Natural killer cell (primary cell): ENCODE data around the gene HIC1. TPM values are rescaled to one million over a fixed set of nuclear protein-coding genes. Genes with fewer than 3 reads are reported as not detected.

Source experiments
- ATAC-seq, 3 donors: fragments of 150-1000 bp in 2 of 3; fragments of 200-7000 bp in 1 of 3; cut with Tn5 transposase; 1 replicate in 1 of 3; 2 replicates in 2 of 3; pipeline ENCODE4 v1.10.0; 2021; ENCODE audit warnings: mild to moderate bottlenecking in 2 of 3, moderate library complexity in 2 of 3
- DNase-seq, 2 donors: peaks; one replicate each; pipeline versions ENCODE4 v3.0.0 to v3.0.0-alpha.2; 2013 to 2021; ENCODE audit warnings: mixed read lengths in 1 of 2
- H3K27ac ChIP-seq: one replicate; pipeline ENCODE4 v1.5.1; 2013; ENCODE audit warnings: mild to moderate bottlenecking, low read length
- H3K27me3 ChIP-seq: one replicate; pipeline ENCODE4 v1.6.1; 2013; ENCODE audit warnings: low read length; ENCODE audit not compliant: control insufficient read depth, insufficient read depth
- H3K36me3 ChIP-seq: one replicate; pipeline ENCODE4 v1.6.1; 2013; ENCODE audit warnings: low read length; ENCODE audit not compliant: control insufficient read depth, insufficient read depth
- H3K4me1 ChIP-seq: one replicate; pipeline ENCODE4 v1.6.1; 2013; ENCODE audit warnings: low read length; ENCODE audit not compliant: control insufficient read depth, insufficient read depth
- H3K4me3 ChIP-seq: one replicate; pipeline ENCODE4 v1.5.1; 2013; ENCODE audit warnings: low read length
- H3K9me3 ChIP-seq: one replicate; pipeline ENCODE4 v1.6.1; 2013; ENCODE audit warnings: low read length; ENCODE audit not compliant: control insufficient read depth, insufficient read depth
- H3K27ac Mint-ChIP-seq, 2 donors: one replicate each; pipeline ENCODE4 v1.8.0; 2022; ENCODE audit warnings: mild to moderate bottlenecking in 2 of 2, mixed read lengths in 2 of 2, moderate library complexity in 1 of 2
- H3K27me3 Mint-ChIP-seq, 2 donors: one replicate each; pipeline ENCODE4 v1.8.0; 2022; ENCODE audit warnings: low read depth in 2 of 2, mixed read lengths in 2 of 2
- H3K36me3 Mint-ChIP-seq: one replicate; pipeline ENCODE4 v1.8.0; 2022; ENCODE audit warnings: mixed read lengths
- H3K4me1 Mint-ChIP-seq, 2 donors: one replicate each; pipeline ENCODE4 v1.8.0; 2022; ENCODE audit warnings: mixed read lengths in 2 of 2
- H3K4me3 Mint-ChIP-seq: one replicate; pipeline ENCODE4 v1.8.0; 2022; ENCODE audit warnings: mild to moderate bottlenecking, moderate library complexity, mixed read lengths
- H3K9me3 Mint-ChIP-seq, 2 donors: one replicate each; pipeline ENCODE4 v1.8.0; 2022; ENCODE audit warnings: mixed read lengths in 2 of 2
- WGBS: methylation state at CpG from one replicate; pipeline ENCODE4 v1.1.7; 2013; ENCODE audit warnings: missing lambda C conversion rate; ENCODE audit not compliant: insufficient coverage; 5-methylcytosine and 5-hydroxymethylcytosine counted together
- intact Hi-C: fragments of 100-400 bp; cut with micrococcal nuclease; formaldehyde crosslinking; loops from one replicate; pipeline ENCODE4 v1.14.2; 2022
- total RNA-seq, 4 donors: library from RNA; stranded (reverse); fragments of 120-200 nt in 1 of 4; gene quantifications; one replicate each; pipeline versions ENCODE4 v1.2.3 to v1.2.4, GENCODE V29; 2013 to 2022
- TF ChIP-seq, protein P1 (sequence below): fragments of 200-600 bp; IDR thresholded peaks from one replicate; pipeline ENCODE4 v1.8.0; 2022; ENCODE audit warnings: antibody characterized with exemption

Gene HIC1
- total RNA-seq, 3 donors from 2014 or later (not counting 1 experiment from before 2014, with no cell fraction given) = 19.2 to 26.4 (median 20.7) TPM

DNA sequence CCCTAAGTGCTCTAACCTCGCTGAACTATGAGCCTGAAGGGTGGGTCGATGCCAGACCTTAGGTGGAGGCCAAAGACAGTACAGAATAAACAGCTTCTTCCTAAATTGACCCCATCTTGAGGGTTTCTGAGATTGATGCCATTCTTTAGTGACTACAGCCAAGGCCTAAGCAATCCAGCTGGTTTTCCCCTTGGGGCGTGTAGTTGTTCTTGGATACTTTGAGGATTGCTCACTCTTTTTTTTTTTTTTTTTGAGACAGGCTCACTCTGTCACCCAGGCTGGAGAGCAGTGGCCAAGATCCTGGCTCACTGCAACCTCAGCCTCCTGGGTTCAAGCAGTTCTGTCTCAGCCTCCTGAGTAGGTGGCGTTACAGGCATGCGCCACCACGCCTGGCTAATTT is 11.1 kb upstream of the HIC1 start:
- TF ChIP-seq, protein P1, sequence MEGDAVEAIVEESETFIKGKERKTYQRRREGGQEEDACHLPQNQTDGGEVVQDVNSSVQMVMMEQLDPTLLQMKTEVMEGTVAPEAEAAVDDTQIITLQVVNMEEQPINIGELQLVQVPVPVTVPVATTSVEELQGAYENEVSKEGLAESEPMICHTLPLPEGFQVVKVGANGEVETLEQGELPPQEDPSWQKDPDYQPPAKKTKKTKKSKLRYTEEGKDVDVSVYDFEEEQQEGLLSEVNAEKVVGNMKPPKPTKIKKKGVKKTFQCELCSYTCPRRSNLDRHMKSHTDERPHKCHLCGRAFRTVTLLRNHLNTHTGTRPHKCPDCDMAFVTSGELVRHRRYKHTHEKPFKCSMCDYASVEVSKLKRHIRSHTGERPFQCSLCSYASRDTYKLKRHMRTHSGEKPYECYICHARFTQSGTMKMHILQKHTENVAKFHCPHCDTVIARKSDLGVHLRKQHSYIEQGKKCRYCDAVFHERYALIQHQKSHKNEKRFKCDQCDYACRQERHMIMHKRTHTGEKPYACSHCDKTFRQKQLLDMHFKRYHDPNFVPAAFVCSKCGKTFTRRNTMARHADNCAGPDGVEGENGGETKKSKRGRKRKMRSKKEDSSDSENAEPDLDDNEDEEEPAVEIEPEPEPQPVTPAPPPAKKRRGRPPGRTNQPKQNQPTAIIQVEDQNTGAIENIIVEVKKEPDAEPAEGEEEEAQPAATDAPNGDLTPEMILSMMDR = no peak
- Mint-ChIP-seq H3K9me3 (no peaks in the 10 kb centered on the region), H3K36me3 (no peaks in the 10 kb centered on the region), H3K27ac (peak overlapping the region; percentile 89 to 98), H3K4me1 (peaks cover 17 to 18% of the 10 kb centered on the region in 2 donors), H3K27me3 (peaks cover 0 to 4% of the 10 kb centered on the region in 2 donors), H3K4me3 (peak overlapping the region; percentile 58)
- Histone ChIP-seq H3K27me3 (no peaks in the 10 kb centered on the region), H3K27ac (no peak overlapping the region), H3K36me3 (peaks cover 12% of the 10 kb centered on the region), H3K4me3 (no peak overlapping the region), H3K9me3 (no peaks in the 10 kb centered on the region), H3K4me1 (peaks cover 24% of the 10 kb centered on the region)
- DNase-seq (no peak), ATAC-seq (no peak)
- WGBS = 96% methylated on average over 4 of the region's 6 CpGs
- intact Hi-C loops = loop anchor here (5.0 kb wide), 1 partner anchor 359 kb away; the partner anchor contains the start of gene MNT

DNA sequence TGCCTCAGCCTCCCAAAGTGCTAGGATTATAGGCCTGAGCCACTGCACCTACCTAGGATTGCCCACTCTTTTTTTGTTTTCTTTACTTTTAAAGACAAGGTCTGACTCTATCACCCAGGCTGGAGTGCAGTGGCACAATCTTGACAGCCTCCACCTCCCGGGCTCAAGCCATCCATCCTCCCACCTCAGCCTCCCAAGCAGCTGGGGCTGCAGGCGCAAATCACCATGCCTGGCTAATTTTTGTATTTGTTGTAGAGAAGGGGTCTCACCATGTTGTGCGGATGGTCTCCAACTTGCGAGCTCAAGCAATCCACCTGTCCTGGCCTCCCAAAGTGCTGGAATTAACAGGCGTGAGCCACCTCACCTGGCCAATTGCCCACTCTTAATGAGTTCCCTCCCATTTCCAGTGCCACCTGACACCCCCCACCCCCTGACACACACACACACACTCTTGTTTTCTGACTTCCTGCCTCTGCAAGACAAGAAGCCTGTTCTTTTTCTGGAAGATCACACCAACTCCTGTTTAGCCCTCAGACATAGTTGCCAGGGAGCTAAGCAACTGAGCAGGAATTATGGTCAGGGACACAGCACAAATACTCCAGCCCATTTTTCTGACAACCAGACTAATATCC is 10.5 kb upstream of the HIC1 start:
- no peak overlapping the region for H3K27ac ChIP-seq
- no peaks in the 10 kb centered on the region for H3K36me3 Mint-ChIP-seq
- intact Hi-C loops = loop anchor here (5.0 kb wide), 1 partner anchor 358 kb away; the partner anchor contains the start of gene MNT
- no peak overlapping the region for H3K4me3 ChIP-seq
- H3K9me3 ChIP-seq = no peaks in the 10 kb centered on the region
- TF ChIP-seq, protein P1 = no peak
- no peaks in the 10 kb centered on the region for H3K27me3 ChIP-seq
- peaks cover 30% of the 10 kb centered on the region for H3K4me1 ChIP-seq
- peaks cover 17 to 18% of the 10 kb centered on the region in 2 donors for H3K4me1 Mint-ChIP-seq
- H3K27ac Mint-ChIP-seq = no peak overlapping the region
- peak overlapping the region; percentile 58 for H3K4me3 Mint-ChIP-seq
- H3K27me3 Mint-ChIP-seq = peaks cover 0 to 4% of the 10 kb centered on the region in 2 donors
- WGBS = 97% methylated on average over 3 of the region's 5 CpGs
- H3K9me3 Mint-ChIP-seq = no peaks in the 10 kb centered on the region
- DNase-seq (no peak), ATAC-seq (no peak)
- H3K36me3 ChIP-seq = peaks cover 12% of the 10 kb centered on the region

DNA sequence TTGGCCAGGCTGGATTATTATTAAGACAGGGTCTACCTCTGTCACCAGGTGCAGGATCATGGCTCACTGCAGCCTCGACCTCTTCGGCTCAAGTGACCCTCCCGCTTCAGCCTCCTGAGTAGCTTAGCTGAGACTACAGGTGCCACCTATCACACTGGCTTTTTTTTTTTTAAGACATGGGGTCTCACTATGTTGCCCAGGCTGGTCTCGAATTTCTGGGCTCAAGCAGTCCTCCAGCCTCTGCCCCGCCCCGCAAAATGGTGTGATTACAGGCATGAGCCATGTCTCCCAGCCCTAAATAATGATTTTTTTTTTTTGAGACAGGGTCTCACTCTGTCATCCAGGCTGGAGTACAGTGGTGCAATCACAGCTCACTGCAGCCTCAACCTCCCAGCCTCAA is 7.3 kb upstream of the HIC1 start:
- TF ChIP-seq, protein P1 = no peak
- intact Hi-C loops = no loop called here
- Histone ChIP-seq H3K27ac (no peak overlapping the region), H3K36me3 (peaks cover 12% of the 10 kb centered on the region), H3K9me3 (no peaks in the 10 kb centered on the region), H3K4me1 (peaks cover 34% of the 10 kb centered on the region), H3K4me3 (no peak overlapping the region), H3K27me3 (peaks cover 5% of the 10 kb centered on the region)
- no peak overlapping the region for H3K27ac Mint-ChIP-seq
- WGBS = 92% methylated on average over 6 of the region's 6 CpGs
- peaks cover 16 to 20% of the 10 kb centered on the region in 2 donors for H3K4me1 Mint-ChIP-seq
- DNase-seq (no peak), ATAC-seq (no peak)
- H3K27me3 Mint-ChIP-seq = peaks cover 0 to 4% of the 10 kb centered on the region in 2 donors
- H3K36me3 Mint-ChIP-seq = no peaks in the 10 kb centered on the region
- no peaks in the 10 kb centered on the region for H3K9me3 Mint-ChIP-seq
- H3K4me3 Mint-ChIP-seq = no peak overlapping the region
